Natural killer cell (primary cell): ENCODE data around the gene ATP11C. TPM values are rescaled to one million over a fixed set of nuclear protein-coding genes. Genes with fewer than 3 reads are reported as not detected.
"Not testable (repeated sequence)": the region's sequence is repeated elsewhere in the genome, so short reads cannot be mapped to it uniquely, and the experiment has no call there.

Source experiments
- ATAC-seq, 3 donors: fragments of 150-1000 bp in 2 of 3; fragments of 200-7000 bp in 1 of 3; cut with Tn5 transposase; 1 replicate in 1 of 3; 2 replicates in 2 of 3; pipeline ENCODE4 v1.10.0; 2021; ENCODE audit warnings: mild to moderate bottlenecking in 2 of 3, moderate library complexity in 2 of 3
- DNase-seq, 2 donors: peaks; one replicate each; pipeline versions ENCODE4 v3.0.0 to v3.0.0-alpha.2; 2013 to 2021; ENCODE audit warnings: mixed read lengths in 1 of 2
- H3K27ac ChIP-seq: one replicate; pipeline ENCODE4 v1.5.1; 2013; ENCODE audit warnings: mild to moderate bottlenecking, low read length
- H3K27me3 ChIP-seq: one replicate; pipeline ENCODE4 v1.6.1; 2013; ENCODE audit warnings: low read length; ENCODE audit not compliant: control insufficient read depth, insufficient read depth
- H3K36me3 ChIP-seq: one replicate; pipeline ENCODE4 v1.6.1; 2013; ENCODE audit warnings: low read length; ENCODE audit not compliant: control insufficient read depth, insufficient read depth
- H3K4me1 ChIP-seq: one replicate; pipeline ENCODE4 v1.6.1; 2013; ENCODE audit warnings: low read length; ENCODE audit not compliant: control insufficient read depth, insufficient read depth
- H3K4me3 ChIP-seq: one replicate; pipeline ENCODE4 v1.5.1; 2013; ENCODE audit warnings: low read length
- H3K9me3 ChIP-seq: one replicate; pipeline ENCODE4 v1.6.1; 2013; ENCODE audit warnings: low read length; ENCODE audit not compliant: control insufficient read depth, insufficient read depth
- H3K27ac Mint-ChIP-seq, 2 donors: one replicate each; pipeline ENCODE4 v1.8.0; 2022; ENCODE audit warnings: mild to moderate bottlenecking in 2 of 2, mixed read lengths in 2 of 2, moderate library complexity in 1 of 2
- H3K27me3 Mint-ChIP-seq, 2 donors: one replicate each; pipeline ENCODE4 v1.8.0; 2022; ENCODE audit warnings: low read depth in 2 of 2, mixed read lengths in 2 of 2
- H3K36me3 Mint-ChIP-seq: one replicate; pipeline ENCODE4 v1.8.0; 2022; ENCODE audit warnings: mixed read lengths
- H3K4me1 Mint-ChIP-seq, 2 donors: one replicate each; pipeline ENCODE4 v1.8.0; 2022; ENCODE audit warnings: mixed read lengths in 2 of 2
- H3K4me3 Mint-ChIP-seq: one replicate; pipeline ENCODE4 v1.8.0; 2022; ENCODE audit warnings: mild to moderate bottlenecking, moderate library complexity, mixed read lengths
- H3K9me3 Mint-ChIP-seq, 2 donors: one replicate each; pipeline ENCODE4 v1.8.0; 2022; ENCODE audit warnings: mixed read lengths in 2 of 2
- CTCF ChIP-seq: fragments of 200-600 bp; IDR thresholded peaks from one replicate; pipeline ENCODE4 v1.8.0; 2022; ENCODE audit warnings: antibody characterized with exemption
- WGBS: methylation state at CpG from one replicate; pipeline ENCODE4 v1.1.7; 2013; ENCODE audit warnings: missing lambda C conversion rate; ENCODE audit not compliant: insufficient coverage; 5-methylcytosine and 5-hydroxymethylcytosine counted together
- intact Hi-C: fragments of 100-400 bp; cut with micrococcal nuclease; formaldehyde crosslinking; loops from one replicate; pipeline ENCODE4 v1.14.2; 2022
- total RNA-seq, 4 donors: library from RNA; stranded (reverse); fragments of 120-200 nt in 1 of 4; gene quantifications; one replicate each; pipeline versions ENCODE4 v1.2.3 to v1.2.4, GENCODE V29; 2013 to 2022

The ATP11C gene
- total RNA-seq, 3 donors from 2014 or later (not counting 1 experiment from before 2014, with no cell fraction given) = 20.0 to 24.3 (median 24.0) TPM

GRCh38 chrX:139691493-139691842, 241.4 kb downstream of the ATP11C start:
- intact Hi-C loops = no loop called here

GRCh38 chrX:139685175-139685574, 247.7 kb downstream of the ATP11C start:
- ATAC-seq, H3K4me3 Mint-ChIP-seq, H3K27ac Mint-ChIP-seq, H3K4me1 Mint-ChIP-seq, H3K27me3 Mint-ChIP-seq, H3K4me3 ChIP-seq, DNase-seq, H3K9me3 Mint-ChIP-seq, H3K36me3 ChIP-seq, H3K9me3 ChIP-seq, intact Hi-C loops, H3K27ac ChIP-seq, H3K36me3 Mint-ChIP-seq, H3K27me3 ChIP-seq, H3K4me1 ChIP-seq: not testable (repeated sequence)
- whole genome bisulfite sequencing = 93% methylated on average over 4 of the region's 7 CpGs

More at GRCh38 chrX:139691493-139691842, 241.4 kb downstream of the ATP11C start:
- no peak for TF ChIP-seq CTCF
- H3K36me3 Mint-ChIP-seq = no peaks in the 10 kb centered on the region
- Histone ChIP-seq H3K4me3 (peak overlapping the region; percentile 7), H3K36me3 (no peaks in the 10 kb centered on the region), H3K27me3 (peaks cover 2% of the 10 kb centered on the region), H3K9me3 (no peaks in the 10 kb centered on the region), H3K27ac (no peak overlapping the region), H3K4me1 (peaks cover 9% of the 10 kb centered on the region)
- WGBS = 3% methylated on average over 21 of the region's 23 CpGs
- no peak overlapping the region for H3K27ac Mint-ChIP-seq
- H3K27me3 Mint-ChIP-seq = peaks cover 0 to 14% of the 10 kb centered on the region in 2 donors
- H3K4me1 Mint-ChIP-seq = peaks cover 0 to 11% of the 10 kb centered on the region in 2 donors
- ATAC-seq = peak in 1 of 3 donors; percentile 29
- H3K4me3 Mint-ChIP-seq = peak overlapping the region; percentile 82
- no peak for DNase-seq
- H3K9me3 Mint-ChIP-seq = no peaks in the 10 kb centered on the region

GRCh38 chrX:139680356-139680755, 252.5 kb downstream of the ATP11C start:
- Histone ChIP-seq H3K36me3 (no peaks in the 10 kb centered on the region), H3K4me1 (no peaks in the 10 kb centered on the region), H3K27me3 (no peaks in the 10 kb centered on the region), H3K4me3 (no peak overlapping the region), H3K9me3 (no peaks in the 10 kb centered on the region), H3K27ac (no peak overlapping the region)
- H3K9me3 Mint-ChIP-seq = peaks cover 0 to 2% of the 10 kb centered on the region in 2 donors
- H3K4me3 Mint-ChIP-seq = no peak overlapping the region
- intact Hi-C loops = no loop called here
- no peak overlapping the region for H3K27ac Mint-ChIP-seq
- ATAC-seq (no peak), DNase-seq (no peak)
- H3K4me1 Mint-ChIP-seq = no peaks in the 10 kb centered on the region
- no peak for TF ChIP-seq CTCF
- no peaks in the 10 kb centered on the region for H3K36me3 Mint-ChIP-seq
- peaks cover 0 to 7% of the 10 kb centered on the region in 2 donors for H3K27me3 Mint-ChIP-seq
- 83% methylated on average over 3 of the region's 3 CpGs for WGBS

Other genes with a start within 250 kb of the ATP11C start
- 1 to 10 TPM; 2.7 to 4.0 (median 3.1) TPM for gene MCF2, start 224.9 kb downstream of the ATP11C start, total RNA-seq
- not detected for gene CXorf66, start 32.5 kb upstream of the ATP11C start, total RNA-seq